Spleen (tissue), 11 donors: ENCODE data around the gene TMCC1. TPM values are rescaled to one million over a fixed set of nuclear protein-coding genes. Genes with fewer than 3 reads are reported as not detected.
"Not testable (repeated sequence)": the region's sequence is repeated elsewhere in the genome, so short reads cannot be mapped to it uniquely, and the experiment has no call there.

Source experiments
- DNase-seq: peaks from one replicate; pipeline ENCODE4 v3.0.0-alpha.2; 2020
- H3K27ac ChIP-seq, 8 donors: fragments of 200-600 bp; sonication (generic) in 7 of 8; 1 replicate in 4 of 8; 2 replicates in 4 of 8; pipeline versions ENCODE4 v1.5.0 to v1.8.0; 2016 to 2021; ENCODE audit warnings: inconsistent platforms in 4 of 8, mild to moderate bottlenecking in 4 of 8, moderate library complexity in 1 of 8
- H3K27me3 ChIP-seq, 7 donors: fragments of 200-600 bp; sonication (generic) in 6 of 7; replicated peaks in 1 of 7; 1 replicate in 4 of 7; 2 replicates in 3 of 7; pipeline versions ENCODE4 v1.5.0 to v1.8.0; 2016 to 2021; ENCODE audit warnings: inconsistent platforms in 3 of 7, mild to moderate bottlenecking in 1 of 7
- H3K36me3 ChIP-seq, 6 donors: fragments of 200-600 bp; sonication (generic) in 5 of 6; 1 replicate in 4 of 6; 2 replicates in 2 of 6; pipeline versions ENCODE4 v1.5.0 to v1.8.0; 2016 to 2021; ENCODE audit warnings: inconsistent platforms in 2 of 6
- H3K4me1 ChIP-seq, 6 donors: fragments of 200-600 bp; sonication (generic) in 5 of 6; 1 replicate in 3 of 6; 2 replicates in 3 of 6; pipeline versions ENCODE4 v1.5.0 to v1.8.0; 2016 to 2021; ENCODE audit warnings: inconsistent platforms in 3 of 6
- H3K4me3 ChIP-seq, 8 donors: fragments of 200-600 bp; sonication (generic) in 7 of 8; 1 replicate in 4 of 8; 2 replicates in 4 of 8; pipeline versions ENCODE4 v1.5.0 to v1.8.0; 2016 to 2021; ENCODE audit warnings: inconsistent platforms in 4 of 8, mild to moderate bottlenecking in 4 of 8, moderate library complexity in 2 of 8
- H3K9me3 ChIP-seq, 8 donors: fragments of 200-600 bp; sonication (generic) in 7 of 8; 1 replicate in 4 of 8; 2 replicates in 4 of 8; pipeline versions ENCODE4 v1.5.0 to v1.8.0; 2016 to 2021; ENCODE audit warnings: inconsistent platforms in 4 of 8
- POLR2A ChIP-seq, 3 donors: fragments of 450-650 bp; IDR thresholded peaks; one replicate each; pipeline ENCODE4 v1.5.1; 2017; ENCODE audit warnings: antibody characterized with exemption in 3 of 3, mild to moderate bottlenecking in 1 of 3
- POLR2AphosphoS5 ChIP-seq, 3 donors: sonication (generic); formaldehyde crosslinking; IDR thresholded peaks; one replicate each; pipeline ENCODE4 v1.5.1; 2017; ENCODE audit warnings: antibody characterized with exemption in 3 of 3
- WGBS, 5 donors: extraction: QIAGEN DNeasy Blood & Tissue Kit in 3 of 5; methylation state at CpG; one replicate each; pipeline versions ENCODE4 v1.1.5 to v1.1.7; 2013 to 2018; 5-methylcytosine and 5-hydroxymethylcytosine counted together
- intact Hi-C: fragments of 100-400 bp; cut with DNase I; formaldehyde crosslinking; loops from one replicate; pipeline ENCODE4 v1.15.0; 2023; ENCODE audit warnings: low total_unique reads
- polyA plus RNA-seq, 3 donors: library from polyadenylated mRNA; stranded (reverse); fragments of 200-250 nt; gene quantifications; one replicate each; pipeline ENCODE4 v1.2.1, GENCODE V29; 2013
- total RNA-seq, 7 donors: library from RNA; depleted of rRNA in 3 of 7; stranded (reverse); fragments of >200 nt in 3 of 7; fragmentation: NEBNext Ultra II Directional in 4 of 7; extraction: Animal tissue kit (Norgen Biotek cat#: 25700) in 4 of 7; gene quantifications; one replicate each; pipeline versions ENCODE4 v1.1.0 to v1.2.1, GENCODE V29; 2016 to 2021
- TF ChIP-seq, protein P1 (sequence below), 11 experiments: fragments of 200-600 bp in 7 of 11; fragments of 450-650 bp in 4 of 11; sonication (generic) in 4 of 11; IDR thresholded peaks in 8 of 11; conservative IDR thresholded peaks in 3 of 11; 1 replicate in 7 of 11; 2 replicates in 4 of 11; pipeline versions ENCODE4 v1.4.0 to v1.8.0; 2016 to 2021; ENCODE audit warnings: antibody characterized with exemption in 11 of 11, inconsistent platforms in 4 of 11, mild to moderate bottlenecking in 1 of 11
- donor health status: healthy with polysubstance abuse.
- donor health status: DM: no; HTN: no; CAD: no; lungs with moderate emphysema.
- donor health status: DM: no; HTN: no; CAD: no.
- donor health status: Bipolar disorder and iron deficiency.
- donor health status: healthy.
- donor health status: DM: no; HTN: no; CAD: no.
- donor health status: DM: yes; HTN: yes; CAD: no.

The TMCC1 gene
- total and polyA plus RNA-seq, 10 donors: 4.5 to 45.5 (median 32.5) TPM

DNA sequence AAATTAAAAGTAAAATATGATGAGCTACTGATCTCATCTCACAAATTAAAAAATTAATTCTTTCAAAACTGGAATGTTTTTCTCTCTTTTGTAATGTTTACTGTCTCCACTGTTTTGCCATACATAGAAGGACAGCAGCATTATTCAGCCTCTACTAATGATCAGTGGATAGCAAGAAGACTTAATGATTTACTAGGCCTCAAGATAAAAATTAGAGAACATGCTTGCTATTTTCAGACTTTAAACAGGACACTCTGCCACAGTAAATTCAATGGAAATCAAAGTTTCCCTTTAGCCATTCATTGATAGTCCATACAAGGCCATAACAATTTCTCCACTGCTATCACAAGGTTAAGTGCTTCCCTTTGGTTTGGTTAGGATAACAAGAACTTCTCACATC lies 129.4 kb downstream of the TMCC1 start:
- Histone ChIP-seq H3K27ac (no peak overlapping the region), H3K4me1 (peaks cover 0 to under 1% (median 0%) of the 10 kb centered on the region in 6 donors), H3K4me3 (no peak overlapping the region), H3K9me3 (no peaks in the 10 kb centered on the region), H3K36me3 (no peaks in the 10 kb centered on the region), H3K27me3 (no peaks in the 10 kb centered on the region)
- TF ChIP-seq POLR2A (IDR thresholded peaks at IDR 0.05) (no peak), POLR2AphosphoS5 (IDR thresholded peaks at IDR 0.05) (no peak)
- TF ChIP-seq, protein P1, sequence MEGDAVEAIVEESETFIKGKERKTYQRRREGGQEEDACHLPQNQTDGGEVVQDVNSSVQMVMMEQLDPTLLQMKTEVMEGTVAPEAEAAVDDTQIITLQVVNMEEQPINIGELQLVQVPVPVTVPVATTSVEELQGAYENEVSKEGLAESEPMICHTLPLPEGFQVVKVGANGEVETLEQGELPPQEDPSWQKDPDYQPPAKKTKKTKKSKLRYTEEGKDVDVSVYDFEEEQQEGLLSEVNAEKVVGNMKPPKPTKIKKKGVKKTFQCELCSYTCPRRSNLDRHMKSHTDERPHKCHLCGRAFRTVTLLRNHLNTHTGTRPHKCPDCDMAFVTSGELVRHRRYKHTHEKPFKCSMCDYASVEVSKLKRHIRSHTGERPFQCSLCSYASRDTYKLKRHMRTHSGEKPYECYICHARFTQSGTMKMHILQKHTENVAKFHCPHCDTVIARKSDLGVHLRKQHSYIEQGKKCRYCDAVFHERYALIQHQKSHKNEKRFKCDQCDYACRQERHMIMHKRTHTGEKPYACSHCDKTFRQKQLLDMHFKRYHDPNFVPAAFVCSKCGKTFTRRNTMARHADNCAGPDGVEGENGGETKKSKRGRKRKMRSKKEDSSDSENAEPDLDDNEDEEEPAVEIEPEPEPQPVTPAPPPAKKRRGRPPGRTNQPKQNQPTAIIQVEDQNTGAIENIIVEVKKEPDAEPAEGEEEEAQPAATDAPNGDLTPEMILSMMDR (IDR thresholded peaks at IDR 0.05 in 8 of 11, conservative IDR thresholded peaks at IDR 0.05 in 3 of 11): no peak
- intact Hi-C loops: no loop called here
- no peak for DNase-seq

DNA sequence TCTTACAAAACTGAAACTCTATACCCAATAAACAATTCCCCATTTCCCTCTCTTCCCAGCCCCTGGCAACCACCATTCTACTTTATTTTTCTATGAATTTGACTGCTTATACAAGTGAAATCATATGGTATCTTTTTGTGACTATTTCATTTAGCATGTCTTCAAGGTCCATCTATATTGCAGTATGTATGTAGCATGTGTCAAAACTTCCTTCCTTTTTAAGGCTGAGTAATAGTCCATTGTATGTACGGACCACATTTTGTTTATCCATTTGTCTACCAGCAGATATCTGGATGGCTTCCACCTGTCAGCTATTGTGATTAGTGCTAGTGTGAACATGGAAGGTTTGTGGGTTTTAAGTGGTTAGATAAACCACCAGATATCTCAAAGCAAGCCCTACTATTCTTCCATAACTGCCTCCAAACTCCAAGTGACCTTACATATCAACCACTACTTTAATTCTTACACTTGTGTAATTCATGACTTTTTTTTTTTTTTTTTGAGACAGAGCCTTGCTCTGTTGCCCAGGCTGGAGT lies 134.7 kb downstream of the TMCC1 start:
- TF ChIP-seq, protein P1 (IDR thresholded peaks at IDR 0.05 in 8 of 11, conservative IDR thresholded peaks at IDR 0.05 in 3 of 11): no peak
- TF ChIP-seq POLR2AphosphoS5 (IDR thresholded peaks at IDR 0.05): no peak
- no peak for TF ChIP-seq POLR2A (IDR thresholded peaks at IDR 0.05)
- Histone ChIP-seq H3K27ac (peak overlapping the region in 3 of 8 donors; percentile 11 to 68 (median 38)), H3K36me3 (peaks cover 0 to 7% (median 0%) of the 10 kb centered on the region in 6 donors), H3K27me3 (no peaks in the 10 kb centered on the region), H3K4me3 (no peak overlapping the region), H3K9me3 (peaks cover 0 to 7% (median 3%) of the 10 kb centered on the region in 8 donors), H3K4me1 (peaks cover 0 to 23% (median 6%) of the 10 kb centered on the region in 6 donors)
- DNase-seq: no peak
- WGBS, 5 donors: 44 to 70% (median 60%) methylated on average over 1 of the region's 1 CpG
- intact Hi-C loops: no loop called here

DNA sequence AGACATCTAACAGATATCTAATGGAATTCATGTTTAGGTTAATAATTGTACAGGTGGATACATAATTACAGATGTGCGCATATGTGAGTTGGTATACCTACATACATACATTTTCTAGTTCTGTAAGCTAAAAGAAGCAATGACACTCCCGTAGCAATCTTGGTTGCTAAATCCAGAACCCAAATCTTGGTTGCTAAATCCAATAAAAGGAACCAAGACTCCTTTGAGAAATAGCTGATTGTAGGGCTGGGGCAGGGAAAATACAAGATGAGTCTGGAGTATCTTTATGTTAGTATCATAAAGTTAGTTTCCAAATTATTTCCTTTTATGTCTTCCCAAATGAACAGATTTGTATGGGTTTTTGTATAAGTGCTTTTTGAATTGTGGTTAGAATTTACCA lies 135.2 kb downstream of the TMCC1 start:
- Histone ChIP-seq H3K4me1 (peaks cover 0 to 23% (median 6%) of the 10 kb centered on the region in 6 donors), H3K9me3 (peaks cover 0 to 13% (median 9%) of the 10 kb centered on the region in 8 donors), H3K36me3 (peaks cover 0 to 7% (median 0%) of the 10 kb centered on the region in 6 donors), H3K4me3 (no peak overlapping the region), H3K27ac (peak overlapping the region in 3 of 8 donors; percentile 11 to 68 (median 38)), H3K27me3 (no peaks in the 10 kb centered on the region)
- intact Hi-C loops: no loop called here
- 74 to 95% (median 88%) methylated on average over 2 of the region's 2 CpGs for WGBS, 5 donors
- no peak for DNase-seq
- no peak for TF ChIP-seq POLR2A (IDR thresholded peaks at IDR 0.05)
- TF ChIP-seq, protein P1 (IDR thresholded peaks at IDR 0.05 in 8 of 11, conservative IDR thresholded peaks at IDR 0.05 in 3 of 11): no peak
- TF ChIP-seq POLR2AphosphoS5 (IDR thresholded peaks at IDR 0.05): no peak

DNA sequence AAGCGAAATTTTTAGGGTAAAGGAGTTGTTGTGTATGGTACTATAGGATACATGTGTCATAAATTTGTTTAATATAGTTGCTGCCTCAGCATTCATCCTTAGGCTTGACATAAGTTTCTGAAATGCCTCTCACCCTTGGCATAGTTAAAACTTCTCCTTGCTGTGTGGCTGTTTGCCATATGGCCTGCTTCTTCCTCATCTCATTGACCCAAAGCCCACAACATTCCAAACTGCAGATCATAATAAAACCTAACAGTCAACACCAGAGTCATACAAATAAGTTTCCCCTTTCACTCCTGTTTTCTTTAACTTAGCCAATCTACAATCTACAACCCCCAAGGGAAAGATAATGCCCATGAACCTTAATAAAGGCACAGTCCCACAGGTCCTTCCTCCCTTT lies 136.6 kb downstream of the TMCC1 start:
- Histone ChIP-seq H3K4me1 (peaks cover 0 to 23% (median 6%) of the 10 kb centered on the region in 6 donors), H3K27ac (peak overlapping the region in 5 of 8 donors; percentile 48 to 68 (median 53)), H3K4me3 (no peak overlapping the region), H3K36me3 (peaks cover 0 to 17% (median 0%) of the 10 kb centered on the region in 6 donors), H3K9me3 (peaks cover 0 to 24% (median 22%) of the 10 kb centered on the region in 8 donors), H3K27me3 (no peaks in the 10 kb centered on the region)
- 29 to 94% (median 79%) methylated on average over 1 of the region's 1 CpG for WGBS, 5 donors
- peak in 1 of 3 donors; percentile 34 for TF ChIP-seq POLR2AphosphoS5 (IDR thresholded peaks at IDR 0.05)
- TF ChIP-seq POLR2A (IDR thresholded peaks at IDR 0.05): no peak
- intact Hi-C loops: no loop called here
- no peak for DNase-seq

DNA sequence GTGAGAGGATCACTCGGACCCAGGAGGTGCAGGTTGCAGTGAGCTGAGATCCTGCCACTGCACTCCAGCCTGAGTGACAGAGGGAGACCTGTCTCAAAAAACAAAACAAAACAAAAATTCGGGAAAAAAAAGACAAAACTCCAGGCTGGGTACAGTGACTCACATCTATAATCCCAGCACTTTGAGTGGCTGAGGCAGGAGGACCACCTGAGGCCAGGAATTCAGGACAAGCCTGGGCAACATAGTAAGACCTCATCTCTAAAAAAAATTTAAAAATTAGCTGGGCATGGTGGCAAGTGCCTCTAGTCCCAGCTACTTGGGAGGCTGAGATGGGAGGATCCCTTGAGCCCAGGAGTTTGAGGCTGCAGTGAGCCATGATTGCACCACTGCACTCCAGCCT lies 142.4 kb downstream of the TMCC1 start:
- intact Hi-C loops: not testable (repeated sequence)
- 79 to 95% (median 90%) methylated on average over 2 of the region's 2 CpGs for WGBS, 5 donors
- H3K9me3 ChIP-seq: peaks cover 0 to 24% (median 22%) of the 10 kb centered on the region in 8 donors

More for the DNA sequence above, 142.4 kb downstream of the TMCC1 start:
- DNase-seq, H3K4me3 ChIP-seq, H3K4me1 ChIP-seq, H3K27ac ChIP-seq, H3K27me3 ChIP-seq: not testable (repeated sequence)
- peaks cover 0 to 12% (median 0%) of the 10 kb centered on the region in 6 donors for H3K36me3 ChIP-seq
